HCT116 (cell line): ENCODE results near the gene SOD3. TPM values are rescaled to one million over a fixed set of nuclear protein-coding genes. Genes with fewer than 3 reads are reported as not detected.

ENCODE experiments used
- ATAC-seq: fragments of 200-7000 bp; cut with Tn5 transposase; 2 replicates; pipeline ENCODE4 v1.9.1; 2020; ENCODE audit warnings: mild to moderate bottlenecking, moderate library complexity
- BruUV-seq: library from RNA; stranded (reverse); fragments of 400-500 nt; replicated peaks from 2 replicates; lab custom pipeline; 2021; lab: Mats Ljungman, UMichigan
- CTCF ChIA-PET: fragments of 300-600 bp; sonication (Branson Sonifier 250); formaldehyde crosslinking; loops from one replicate; lab custom pipeline; 2021; ENCODE audit warnings: antibody characterized with exemption; lab: Charles Lee
- POLR2A ChIA-PET: fragments of 300-600, 350-600 bp; sonication (Branson Sonifier 250); formaldehyde crosslinking; loops from one replicate; lab custom pipeline; 2021; ENCODE audit warnings: antibody characterized with exemption; lab: Charles Lee
- RAD21 ChIA-PET, 2 experiments: fragments of 300-600 bp; sonication (Branson Sonifier 250); formaldehyde crosslinking; loops; one replicate each; lab custom pipeline; 2023; ENCODE audit warnings: low total read pairs in 2 of 2; ENCODE audit not compliant: uncharacterized antibody in 2 of 2, unreplicated experiment in 2 of 2, low non-redundant PET in 1 of 2; lab: Charles Lee
- DNase-seq: peaks from one replicate; pipeline ENCODE4 v3.0.0-alpha.2; 2010; ENCODE audit warnings: low read depth, low spot score
- H2AFZ ChIP-seq: fragments of 200-600 bp; shearing (Covaris generic), sonication (generic); 2 replicates; pipeline ENCODE4 v1.6.1; 2017; ENCODE audit warnings: low read depth, mixed run types, mixed read lengths, antibody characterized with exemption, low read length; ENCODE audit not compliant: poor library complexity, severe bottlenecking
- H3K27ac ChIP-seq: 2 replicates; pipeline ENCODE4 v1.5.1; 2012; ENCODE audit warnings: low read depth, low read length
- H3K27me3 ChIP-seq: fragments of 200-600 bp; sonication (generic); 2 replicates; pipeline ENCODE4 v1.6.1; 2016; ENCODE audit warnings: mixed run types, low read length, mixed read lengths; ENCODE audit not compliant: insufficient read depth
- H3K36me3 ChIP-seq, 2 experiments: fragments of 200-500 bp in 1 of 2; fragments of 200-600 bp in 1 of 2; sonication (Bioruptor generic) in 1 of 2; sonication (generic) in 1 of 2; 2 replicates each; pipeline versions ENCODE4 v1.5.1 to v1.6.1; 2014 to 2016; ENCODE audit warnings: low read length in 2 of 2, inconsistent platforms in 1 of 2, mixed read lengths in 1 of 2, mixed run types in 1 of 2; ENCODE audit not compliant: insufficient read depth in 2 of 2, control insufficient read depth in 1 of 2
- H3K4me1 ChIP-seq, 2 experiments: fragments of 200-600 bp in 1 of 2; sonication (generic) in 1 of 2; 2 replicates each; pipeline versions ENCODE4 v1.5.1 to v1.6.1; 2012 to 2017; ENCODE audit warnings: low read length in 2 of 2, inconsistent platforms in 1 of 2, mild to moderate bottlenecking in 1 of 2, mixed read lengths in 1 of 2, mixed run types in 1 of 2, moderate library complexity in 1 of 2; ENCODE audit not compliant: insufficient read depth in 2 of 2, control insufficient read depth in 1 of 2
- H3K4me2 ChIP-seq: fragments of 200-600 bp; sonication (generic); 2 replicates; pipeline ENCODE4 v1.6.1; 2017; ENCODE audit warnings: mixed run types, low read length, mixed read lengths
- H3K4me3 ChIP-seq, 2 experiments: fragments of 200-600 bp in 1 of 2; sonication (generic) in 1 of 2; replicated peaks in 1 of 2; 2 replicates each; pipeline ENCODE4 v1.5.1; 2011 to 2016; ENCODE audit warnings: low read length in 2 of 2, control low read depth in 1 of 2, low read depth in 1 of 2, mild to moderate bottlenecking in 1 of 2, mixed read lengths in 1 of 2, mixed run types in 1 of 2
- H3K79me2 ChIP-seq: fragments of 200-600 bp; sonication (generic); 2 replicates; pipeline ENCODE4 v1.6.1; 2017; ENCODE audit warnings: mild to moderate bottlenecking, mixed run types, low read length, moderate library complexity, mixed read lengths; ENCODE audit not compliant: insufficient read depth
- H3K9ac ChIP-seq: fragments of 200-600 bp; sonication (generic); 2 replicates; pipeline ENCODE4 v1.6.1; 2016; ENCODE audit warnings: low read length, mixed read lengths
- H3K9me2 ChIP-seq: fragments of 200-600 bp; sonication (generic), shearing (Covaris generic); 2 replicates; pipeline ENCODE4 v1.6.1; 2017; ENCODE audit warnings: mixed run types, mild to moderate bottlenecking, moderate library complexity; ENCODE audit not compliant: insufficient read depth
- H3K9me3 ChIP-seq, 2 experiments: fragments of 200-500 bp in 1 of 2; fragments of 200-600 bp in 1 of 2; sonication (Bioruptor generic) in 1 of 2; sonication (generic) in 1 of 2; 2 replicates each; pipeline ENCODE4 v1.6.1; 2014 to 2017; ENCODE audit warnings: low read length in 2 of 2, mixed read lengths in 2 of 2, inconsistent platforms in 1 of 2, low read depth in 1 of 2, mild to moderate bottlenecking in 1 of 2, mixed run types in 1 of 2, moderate library complexity in 1 of 2; ENCODE audit not compliant: control insufficient read depth in 1 of 2, insufficient read depth in 1 of 2
- H4K20me1 ChIP-seq: fragments of 200-600 bp; sonication (generic), shearing (Covaris generic); 2 replicates; pipeline ENCODE4 v1.6.1; 2017; ENCODE audit warnings: mixed run types, mild to moderate bottlenecking, moderate library complexity; ENCODE audit not compliant: insufficient read depth
- CEBPB ChIP-seq: IDR thresholded peaks from 2 replicates; pipeline ENCODE4 v1.6.1; 2012; ENCODE audit warnings: low read depth
- EGR1 ChIP-seq: IDR thresholded peaks from 2 replicates; pipeline ENCODE4 v1.6.1; 2012; ENCODE audit warnings: low read depth
- ELF1 ChIP-seq: IDR thresholded peaks from 2 replicates; pipeline ENCODE4 v1.6.1; 2012; ENCODE audit warnings: low read depth, borderline replicate concordance
- JUND ChIP-seq: IDR thresholded peaks from 2 replicates; pipeline ENCODE4 v1.6.1; 2012
- SIN3A ChIP-seq: IDR thresholded peaks from 2 replicates; pipeline ENCODE4 v1.6.1; 2012; ENCODE audit warnings: low read depth
- YY1 ChIP-seq: IDR thresholded peaks from 2 replicates; pipeline ENCODE4 v1.6.1; 2011; ENCODE audit warnings: low read length, low read depth, moderate library complexity, mild to moderate bottlenecking; ENCODE audit not compliant: insufficient replicate concordance; ENCODE audit errors: extremely low read depth
- ZNF274 ChIP-seq: fragments of 200-500 bp; sonication (Bioruptor generic); IDR thresholded peaks from 2 replicates; pipeline ENCODE4 v1.6.1; 2014; ENCODE audit warnings: mild to moderate bottlenecking, low read depth, low read length, inconsistent platforms
- intact Hi-C: fragments of 100-400 bp; cut with micrococcal nuclease; formaldehyde crosslinking; loops from 2 replicates; pipeline ENCODE4 v1.10.0; 2022
- total RNA-seq: library from RNA; stranded (reverse); gene quantifications from one replicate; pipeline ENCODE4 v1.2.1, GENCODE V29; 2021; ENCODE audit not compliant: unreplicated experiment
- TF ChIP-seq, protein P1 (sequence below): IDR thresholded peaks from 2 replicates; pipeline ENCODE4 v1.6.1; 2012; ENCODE audit warnings: low read depth
- TF ChIP-seq, protein P2 (sequence below): IDR thresholded peaks from 2 replicates; pipeline ENCODE4 v1.6.1; 2012
- TF ChIP-seq, protein P3 (sequence below), 3 experiments: fragments of 200-600 bp in 1 of 3; sonication (generic) in 1 of 3; IDR thresholded peaks in 2 of 3; conservative IDR thresholded peaks in 1 of 3; 2 replicates each; pipeline ENCODE4 v1.5.1; 2012 to 2017; ENCODE audit warnings: low read depth in 2 of 3, low read length in 2 of 3, antibody characterized with exemption in 1 of 3, borderline replicate concordance in 1 of 3, control low read depth in 1 of 3, mild to moderate bottlenecking in 1 of 3, mixed read lengths in 1 of 3, mixed run types in 1 of 3, moderate library complexity in 1 of 3; ENCODE audit not compliant: insufficient read depth in 1 of 3
- TF ChIP-seq, protein P4 (sequence below): IDR thresholded peaks from 2 replicates; pipeline ENCODE4 v1.6.1; 2012

SOD3 gene
- total RNA-seq, 1 experiment from 2014 or later = 0.25 TPM

DNA sequence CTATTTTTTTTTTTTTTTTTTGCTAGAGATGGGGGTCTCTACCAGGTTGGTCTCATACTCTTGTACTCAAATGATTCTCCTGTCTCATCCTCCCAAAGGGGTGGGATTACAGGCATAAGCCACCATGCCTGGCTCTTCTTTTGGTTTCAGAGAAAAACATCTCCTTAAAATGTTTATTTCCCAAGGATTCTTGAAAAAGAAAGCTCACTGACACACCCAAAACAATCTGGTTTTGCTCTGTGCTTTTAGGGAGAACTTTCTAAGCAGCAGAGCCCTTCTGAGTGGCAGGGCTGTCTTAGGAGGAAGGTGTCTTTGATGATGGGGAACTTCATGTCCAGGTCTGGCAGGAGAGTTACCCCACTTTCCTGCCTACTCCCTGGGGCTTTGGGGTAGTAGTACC is 1.2 kb downstream of the SOD3 start:
- ATAC-seq = no peak
- DNase-seq = no peak
- Histone ChIP-seq H3K9ac (no peak overlapping the region), H3K4me2 (no peak overlapping the region), H3K27ac (no peak overlapping the region), H3K9me3 (no peaks in the 10 kb centered on the region), H3K27me3 (peaks cover 16% of the 10 kb centered on the region; the same call in 1 of the 2 replicates), H3K4me3 (no peak overlapping the region), H3K36me3 (no peaks in the 10 kb centered on the region), H4K20me1 (no peaks in the 10 kb centered on the region), H3K4me1 (no peaks in the 10 kb centered on the region), H3K9me2 (no peaks in the 10 kb centered on the region), H3K79me2 (no peaks in the 10 kb centered on the region), H2AFZ (no peak overlapping the region)
- ChIA-PET CTCF (no interaction called here), RAD21 (interaction anchor here in 1 of 2 experiments (0.7 kb wide), 1 partner anchor 324 kb away, joined by 3 read pairs; no protein-coding TSS in a partner anchor), POLR2A (no interaction called here)
- no TSS peak for BruUV-seq
- intact Hi-C loops = loop anchor here (10.0 kb wide), 1 partner anchor 312 kb away; no protein-coding TSS in a partner anchor
- TF ChIP-seq CEBPB (no peak), YY1 (no peak), JUND (no peak), EGR1 (no peak), ZNF274 (no peak), SIN3A (no peak), ELF1 (no peak)
- TF ChIP-seq, protein P1, sequence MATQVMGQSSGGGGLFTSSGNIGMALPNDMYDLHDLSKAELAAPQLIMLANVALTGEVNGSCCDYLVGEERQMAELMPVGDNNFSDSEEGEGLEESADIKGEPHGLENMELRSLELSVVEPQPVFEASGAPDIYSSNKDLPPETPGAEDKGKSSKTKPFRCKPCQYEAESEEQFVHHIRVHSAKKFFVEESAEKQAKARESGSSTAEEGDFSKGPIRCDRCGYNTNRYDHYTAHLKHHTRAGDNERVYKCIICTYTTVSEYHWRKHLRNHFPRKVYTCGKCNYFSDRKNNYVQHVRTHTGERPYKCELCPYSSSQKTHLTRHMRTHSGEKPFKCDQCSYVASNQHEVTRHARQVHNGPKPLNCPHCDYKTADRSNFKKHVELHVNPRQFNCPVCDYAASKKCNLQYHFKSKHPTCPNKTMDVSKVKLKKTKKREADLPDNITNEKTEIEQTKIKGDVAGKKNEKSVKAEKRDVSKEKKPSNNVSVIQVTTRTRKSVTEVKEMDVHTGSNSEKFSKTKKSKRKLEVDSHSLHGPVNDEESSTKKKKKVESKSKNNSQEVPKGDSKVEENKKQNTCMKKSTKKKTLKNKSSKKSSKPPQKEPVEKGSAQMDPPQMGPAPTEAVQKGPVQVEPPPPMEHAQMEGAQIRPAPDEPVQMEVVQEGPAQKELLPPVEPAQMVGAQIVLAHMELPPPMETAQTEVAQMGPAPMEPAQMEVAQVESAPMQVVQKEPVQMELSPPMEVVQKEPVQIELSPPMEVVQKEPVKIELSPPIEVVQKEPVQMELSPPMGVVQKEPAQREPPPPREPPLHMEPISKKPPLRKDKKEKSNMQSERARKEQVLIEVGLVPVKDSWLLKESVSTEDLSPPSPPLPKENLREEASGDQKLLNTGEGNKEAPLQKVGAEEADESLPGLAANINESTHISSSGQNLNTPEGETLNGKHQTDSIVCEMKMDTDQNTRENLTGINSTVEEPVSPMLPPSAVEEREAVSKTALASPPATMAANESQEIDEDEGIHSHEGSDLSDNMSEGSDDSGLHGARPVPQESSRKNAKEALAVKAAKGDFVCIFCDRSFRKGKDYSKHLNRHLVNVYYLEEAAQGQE = no peak
- TF ChIP-seq, protein P2, sequence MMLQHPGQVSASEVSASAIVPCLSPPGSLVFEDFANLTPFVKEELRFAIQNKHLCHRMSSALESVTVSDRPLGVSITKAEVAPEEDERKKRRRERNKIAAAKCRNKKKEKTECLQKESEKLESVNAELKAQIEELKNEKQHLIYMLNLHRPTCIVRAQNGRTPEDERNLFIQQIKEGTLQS = no peak
- TF ChIP-seq, protein P3, sequence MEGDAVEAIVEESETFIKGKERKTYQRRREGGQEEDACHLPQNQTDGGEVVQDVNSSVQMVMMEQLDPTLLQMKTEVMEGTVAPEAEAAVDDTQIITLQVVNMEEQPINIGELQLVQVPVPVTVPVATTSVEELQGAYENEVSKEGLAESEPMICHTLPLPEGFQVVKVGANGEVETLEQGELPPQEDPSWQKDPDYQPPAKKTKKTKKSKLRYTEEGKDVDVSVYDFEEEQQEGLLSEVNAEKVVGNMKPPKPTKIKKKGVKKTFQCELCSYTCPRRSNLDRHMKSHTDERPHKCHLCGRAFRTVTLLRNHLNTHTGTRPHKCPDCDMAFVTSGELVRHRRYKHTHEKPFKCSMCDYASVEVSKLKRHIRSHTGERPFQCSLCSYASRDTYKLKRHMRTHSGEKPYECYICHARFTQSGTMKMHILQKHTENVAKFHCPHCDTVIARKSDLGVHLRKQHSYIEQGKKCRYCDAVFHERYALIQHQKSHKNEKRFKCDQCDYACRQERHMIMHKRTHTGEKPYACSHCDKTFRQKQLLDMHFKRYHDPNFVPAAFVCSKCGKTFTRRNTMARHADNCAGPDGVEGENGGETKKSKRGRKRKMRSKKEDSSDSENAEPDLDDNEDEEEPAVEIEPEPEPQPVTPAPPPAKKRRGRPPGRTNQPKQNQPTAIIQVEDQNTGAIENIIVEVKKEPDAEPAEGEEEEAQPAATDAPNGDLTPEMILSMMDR (IDR thresholded peaks at IDR 0.05 in 2 of 3, conservative IDR thresholded peaks at IDR 0.05 in 1 of 3; ENCODE audit: borderline replicate concordance in 1 of 3, insufficient read depth in 1 of 3, low read depth in 2 of 3, low read length in 2 of 3) = no peak
- TF ChIP-seq, protein P4, sequence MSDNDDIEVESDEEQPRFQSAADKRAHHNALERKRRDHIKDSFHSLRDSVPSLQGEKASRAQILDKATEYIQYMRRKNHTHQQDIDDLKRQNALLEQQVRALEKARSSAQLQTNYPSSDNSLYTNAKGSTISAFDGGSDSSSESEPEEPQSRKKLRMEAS = no peak
